Breast epithelium (tissue), 4 donors: ENCODE data around the gene CCDC167. TPM values are rescaled to one million over a fixed set of nuclear protein-coding genes. Genes with fewer than 3 reads are reported as not detected.

ENCODE experiments used
- DNase-seq, 2 donors: peaks; one replicate each; pipeline ENCODE4 v3.0.0-alpha.2; 2019; ENCODE audit warnings: low spot score in 2 of 2
- H3K27ac ChIP-seq, 2 donors: fragments of 200-600 bp; sonication (generic) in 1 of 2; one replicate each; pipeline ENCODE4 v1.5.1; 2016 to 2019; ENCODE audit warnings: mild to moderate bottlenecking in 1 of 2
- H3K27me3 ChIP-seq, 2 donors: fragments of 200-600 bp; sonication (generic) in 1 of 2; one replicate each; pipeline versions ENCODE4 v1.5.1 to v1.6.0; 2017 to 2019; ENCODE audit warnings: control low read depth in 1 of 2, mild to moderate bottlenecking in 1 of 2
- H3K36me3 ChIP-seq: fragments of 200-600 bp; one replicate; pipeline ENCODE4 v1.5.1; 2019
- H3K4me1 ChIP-seq, 2 donors: fragments of 200-600 bp; sonication (generic); one replicate each; pipeline ENCODE4 v1.5.1; 2016 to 2019; ENCODE audit warnings: control low read depth in 1 of 2
- H3K4me3 ChIP-seq, 3 donors: fragments of 200-600 bp; sonication (generic); 1 replicate in 2 of 3; 2 replicates in 1 of 3; pipeline ENCODE4 v1.5.1; 2016 to 2019; ENCODE audit warnings: mild to moderate bottlenecking in 3 of 3, moderate library complexity in 2 of 3
- H3K9me3 ChIP-seq, 2 donors: fragments of 200-600 bp; sonication (generic) in 1 of 2; one replicate each; pipeline ENCODE4 v1.5.1; 2016 to 2019; ENCODE audit warnings: control low read depth in 1 of 2
- CTCF ChIP-seq, 3 donors: fragments of 450-650 bp; IDR thresholded peaks; one replicate each; pipeline ENCODE4 v1.5.1; 2016 to 2017; ENCODE audit warnings: antibody characterized with exemption in 3 of 3, mild to moderate bottlenecking in 3 of 3, moderate library complexity in 3 of 3
- POLR2A ChIP-seq: fragments of 450-650 bp; IDR thresholded peaks from one replicate; pipeline ENCODE4 v1.6.1; 2016; ENCODE audit warnings: antibody characterized with exemption, mild to moderate bottlenecking, moderate library complexity
- POLR2AphosphoS5 ChIP-seq, 3 donors: sonication (generic); formaldehyde crosslinking; IDR thresholded peaks; one replicate each; pipeline ENCODE4 v1.6.1; 2017; ENCODE audit warnings: antibody characterized with exemption in 3 of 3
- intact Hi-C: fragments of 100-400 bp; cut with DNase I; formaldehyde crosslinking; loops from one replicate; pipeline ENCODE4 v1.15.1; 2023; ENCODE audit warnings: low total_unique reads
- total RNA-seq, 3 donors: library from RNA; depleted of rRNA; stranded (reverse); fragments of >200 nt; gene quantifications; one replicate each; pipeline ENCODE4 v1.1.0, GENCODE V29; 2016

The CCDC167 gene
- total RNA-seq, 3 donors from 2014 or later = 14.1 to 39.3 (median 14.8) TPM

- H3K27me3 ChIP-seq = no peaks in the 10 kb centered on the region
- H3K27ac ChIP-seq = no peak overlapping the region
- peaks cover 0 to 4% of the 10 kb centered on the region in 2 donors for H3K9me3 ChIP-seq
- H3K4me1 ChIP-seq = peaks cover 9 to 21% of the 10 kb centered on the region in 2 donors
- no peak for DNase-seq
- TF ChIP-seq CTCF (IDR thresholded peaks at IDR 0.05) = no peak
- no peak for TF ChIP-seq POLR2A
- H3K36me3 ChIP-seq = no peaks in the 10 kb centered on the region
- intact Hi-C loops = no loop called here
- no peak overlapping the region for H3K4me3 ChIP-seq
These were observed 19.8 kb upstream of the CCDC167 start for GRCh38 chr6:37519461-37519860.

DNA sequence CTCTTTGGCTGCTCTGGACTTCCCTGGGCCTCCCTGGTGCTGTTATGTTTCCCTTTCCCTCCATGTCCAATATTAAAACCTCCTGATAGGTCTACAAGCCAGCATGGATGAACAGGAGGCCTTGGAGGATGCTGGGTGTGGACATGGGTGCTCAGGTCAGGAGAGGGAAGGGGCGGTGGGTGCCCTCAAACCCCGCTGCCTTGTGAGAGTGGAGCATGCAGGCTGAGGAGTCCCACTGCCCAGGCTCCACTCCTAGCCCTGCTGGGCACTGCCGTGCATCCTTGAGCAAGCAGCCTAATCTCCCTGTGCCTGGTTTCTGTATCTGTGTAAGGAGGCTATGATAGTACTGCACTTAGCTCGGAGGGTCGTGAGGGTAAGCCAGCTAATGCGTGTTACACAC, 18.4 kb upstream of the CCDC167 start:
- DNase-seq = no peak
- Histone ChIP-seq H3K27me3 (peaks cover 0 to 7% of the 10 kb centered on the region in 2 donors), H3K36me3 (no peaks in the 10 kb centered on the region), H3K4me3 (no peak overlapping the region), H3K27ac (no peak overlapping the region), H3K4me1 (peaks cover 9 to 21% of the 10 kb centered on the region in 2 donors), H3K9me3 (peaks cover 0 to 4% of the 10 kb centered on the region in 2 donors)
- intact Hi-C loops = no loop called here
- TF ChIP-seq CTCF (IDR thresholded peaks at IDR 0.05) (no peak), POLR2AphosphoS5 (IDR thresholded peaks at IDR 0.05) (no peak), POLR2A (no peak)

DNA sequence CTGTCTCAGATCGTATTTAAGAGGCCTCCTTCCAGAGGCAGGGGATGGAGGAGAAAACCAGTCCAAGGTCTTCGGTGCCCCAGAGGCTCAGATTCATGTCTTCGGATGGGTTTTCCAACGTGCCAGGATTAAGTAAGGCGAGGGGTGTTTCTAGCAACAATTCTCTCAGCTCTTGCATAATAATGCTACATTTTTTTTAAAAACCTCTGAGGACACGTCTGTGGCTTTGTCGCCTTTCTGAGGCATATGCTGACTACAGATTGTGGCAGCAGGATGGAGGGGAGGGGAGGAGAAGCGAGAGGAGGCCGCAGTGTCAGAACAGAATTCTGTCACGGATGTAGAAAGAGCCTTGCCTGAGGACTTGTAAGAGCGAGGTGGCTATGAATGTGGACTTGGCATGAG, 17.7 kb upstream of the CCDC167 start:
- Histone ChIP-seq H3K27ac (peak overlapping the region; percentile 46 to 83), H3K27me3 (peaks cover 0 to 13% of the 10 kb centered on the region in 2 donors), H3K9me3 (peaks cover 0 to 4% of the 10 kb centered on the region in 2 donors), H3K4me3 (no peak overlapping the region), H3K36me3 (no peaks in the 10 kb centered on the region), H3K4me1 (peaks cover 9 to 21% of the 10 kb centered on the region in 2 donors)
- intact Hi-C loops = no loop called here
- no peak for TF ChIP-seq CTCF (IDR thresholded peaks at IDR 0.05)
- no peak for TF ChIP-seq POLR2AphosphoS5 (IDR thresholded peaks at IDR 0.05)
- no peak for TF ChIP-seq POLR2A
- DNase-seq = peak in 1 of 2 donors; percentile 57

GRCh38 chr6:37516920-37517405, 17.3 kb upstream of the CCDC167 start:
- Histone ChIP-seq H3K27me3 (peaks cover 0 to 18% of the 10 kb centered on the region in 2 donors), H3K4me1 (peaks cover 9 to 21% of the 10 kb centered on the region in 2 donors), H3K9me3 (peaks cover 0 to 4% of the 10 kb centered on the region in 2 donors), H3K27ac (peak overlapping the region; percentile 46 to 83), H3K4me3 (no peak overlapping the region), H3K36me3 (no peaks in the 10 kb centered on the region)
- DNase-seq = peak in 1 of 2 donors; percentile 52
- intact Hi-C loops = no loop called here
- TF ChIP-seq POLR2AphosphoS5 (IDR thresholded peaks at IDR 0.05) (no peak), CTCF (IDR thresholded peaks at IDR 0.05) (no peak), POLR2A (no peak)

GRCh38 chr6:37516076-37516919, 16.6 kb upstream of the CCDC167 start:
- intact Hi-C loops = no loop called here
- Histone ChIP-seq H3K4me1 (peaks cover 9 to 21% of the 10 kb centered on the region in 2 donors), H3K27ac (peak overlapping the region; percentile 46 to 83), H3K36me3 (no peaks in the 10 kb centered on the region), H3K27me3 (peaks cover 0 to 19% of the 10 kb centered on the region in 2 donors), H3K4me3 (no peak overlapping the region), H3K9me3 (peaks cover 0 to 4% of the 10 kb centered on the region in 2 donors)
- peak; percentile 74 to 83 for DNase-seq
- TF ChIP-seq POLR2A (no peak), CTCF (IDR thresholded peaks at IDR 0.05) (no peak), POLR2AphosphoS5 (IDR thresholded peaks at IDR 0.05) (no peak)
